Measurements from ENCODE around the gene SGCE.
"Not testable (repeated sequence)": the region's sequence is repeated elsewhere in the genome, so short reads cannot be mapped to it uniquely, and the experiment has no call there.

Gene SGCE

GRCh38 chr7:94655848-94656657 is at the start of gene SGCE:
SGCE (minus strand) TSS chr7:94656133; CDS start chr7:94656098, 35 bp downstream.
- DNase-seq (ENCODE audit: insufficient read length, low spot score) (peak; percentile 51), FAIRE-seq (no peak)

- FAIRE-seq; DNase-seq (ENCODE audit: insufficient read length, low spot score): not testable (repeated sequence)
Measured at GRCh38 chr7:94705155-94706021, 49.5 kb upstream of the SGCE start.

- FAIRE-seq, result no peak
Measured at GRCh38 chr7:94701555-94701973, 45.6 kb upstream of the SGCE start.

GRCh38 chr7:94700926-94701554 is 45.1 kb upstream of the SGCE start:
- no peak for FAIRE-seq
- no peak for DNase-seq (ENCODE audit: insufficient read length, low spot score)

More at GRCh38 chr7:94701555-94701973, 45.6 kb upstream of the SGCE start:
- DNase-seq (ENCODE audit: insufficient read length, low spot score), result peak; percentile 27

GRCh38 chr7:94698275-94698674 is 42.3 kb upstream of the SGCE start:
- FAIRE-seq, result no peak
- DNase-seq (ENCODE audit: insufficient read length, low spot score), result no peak

- DNase-seq (ENCODE audit: insufficient read length, low spot score) (peak; percentile 21), FAIRE-seq (no peak)
Measured at GRCh38 chr7:94697035-94697974, 41.4 kb upstream of the SGCE start.

GRCh38 chr7:94687810-94688209 is 31.9 kb upstream of the SGCE start:
- no peak for DNase-seq (ENCODE audit: insufficient read length, low spot score)
- no peak for FAIRE-seq

GRCh38 chr7:94687076-94687475 is 31.1 kb upstream of the SGCE start:
- DNase-seq (ENCODE audit: insufficient read length, low spot score) (no peak), FAIRE-seq (no peak)

- no peak for FAIRE-seq
- no peak for DNase-seq (ENCODE audit: insufficient read length, low spot score)
Measured at GRCh38 chr7:94683066-94683465, 27.1 kb upstream of the SGCE start.

- DNase-seq (ENCODE audit: insufficient read length, low spot score), result no peak
- FAIRE-seq, result no peak
Measured at GRCh38 chr7:94679358-94679757, 23.4 kb upstream of the SGCE start.

- FAIRE-seq (no peak), DNase-seq (ENCODE audit: insufficient read length, low spot score) (no peak)
Measured at GRCh38 chr7:94676431-94676830, 20.5 kb upstream of the SGCE start.

- no peak for FAIRE-seq
- no peak for DNase-seq (ENCODE audit: insufficient read length, low spot score)
Measured at GRCh38 chr7:94675356-94675755, 19.4 kb upstream of the SGCE start.

GRCh38 chr7:94671444-94672235 is 15.7 kb upstream of the SGCE start:
- no peak for DNase-seq (ENCODE audit: insufficient read length, low spot score)
- FAIRE-seq, result no peak

GRCh38 chr7:94669773-94670495 is 14.0 kb upstream of the SGCE start:
- no peak for FAIRE-seq
- no peak for DNase-seq (ENCODE audit: insufficient read length, low spot score)

- DNase-seq (ENCODE audit: insufficient read length, low spot score) (no peak), FAIRE-seq (no peak)
Measured at GRCh38 chr7:94666879-94667587, 11.1 kb upstream of the SGCE start.

- FAIRE-seq (no peak), DNase-seq (ENCODE audit: insufficient read length, low spot score) (no peak)
Measured at GRCh38 chr7:94665426-94665825, 9.5 kb upstream of the SGCE start.

GRCh38 chr7:94664023-94664422 is 8.1 kb upstream of the SGCE start:
- DNase-seq (ENCODE audit: insufficient read length, low spot score) (no peak), FAIRE-seq (no peak)

- DNase-seq (ENCODE audit: insufficient read length, low spot score) (no peak), FAIRE-seq (no peak)
Measured at GRCh38 chr7:94662548-94662947, 6.6 kb upstream of the SGCE start.
